HG03442 (cell line): ENCODE results near the gene ZCCHC3.

Experiments used
- ATAC-seq: cut with Tn5 transposase; IDR thresholded peaks from one replicate; pipeline ENCODE4 v1.9.1; 2021; ENCODE audit warnings: mild to moderate bottlenecking, moderate library complexity; ENCODE audit not compliant: unreplicated experiment

The ZCCHC3 gene

DNA sequence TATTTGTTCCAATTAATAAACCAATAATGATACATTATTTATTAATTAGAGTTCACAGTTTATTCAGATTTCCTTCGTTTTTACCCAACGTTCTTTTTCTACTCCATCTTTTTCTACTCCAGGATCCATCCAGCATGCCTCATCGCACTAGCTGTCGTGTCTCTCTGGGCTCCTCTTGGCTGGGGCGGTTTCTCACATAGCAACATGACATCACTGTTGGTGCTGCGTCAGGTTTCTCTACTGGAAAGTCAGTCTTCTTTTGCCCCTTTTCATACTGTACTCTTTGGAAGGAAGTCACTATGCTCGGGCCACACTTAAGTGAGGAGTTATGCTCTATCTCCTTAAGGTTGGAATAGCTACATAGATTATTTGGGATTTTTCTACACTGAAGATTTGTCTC, 14.2 kb downstream of the ZCCHC3 start:
- ATAC-seq, result no peak

DNA sequence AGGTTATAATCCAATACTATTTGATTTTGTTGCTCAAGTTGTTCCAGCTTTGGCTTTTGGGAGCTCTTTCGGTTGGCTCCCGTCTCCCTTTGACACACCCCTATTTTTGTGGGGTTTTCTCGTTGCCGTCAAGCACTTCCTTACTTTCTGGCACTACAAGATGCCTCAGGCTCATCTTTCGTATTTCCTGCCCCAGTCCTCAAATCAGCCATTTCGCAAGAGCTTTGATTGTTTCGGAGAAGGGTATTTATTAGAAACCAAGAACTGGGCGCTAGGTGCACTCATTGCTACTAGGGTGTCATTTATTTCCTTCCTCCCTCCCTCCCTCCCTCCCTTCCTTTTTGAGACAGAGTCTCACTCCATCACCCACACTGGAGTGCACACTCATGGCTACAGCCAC, 14.7 kb downstream of the ZCCHC3 start:
- no peak for ATAC-seq

- no peak for ATAC-seq
Observed at GRCh38 chr20:312866-313265, 15.5 kb downstream of the ZCCHC3 start.

- no peak for ATAC-seq
Observed at GRCh38 chr20:313402-313801, 16.0 kb downstream of the ZCCHC3 start.

- no peak for ATAC-seq
Observed at GRCh38 chr20:313948-314347, 16.6 kb downstream of the ZCCHC3 start.

DNA sequence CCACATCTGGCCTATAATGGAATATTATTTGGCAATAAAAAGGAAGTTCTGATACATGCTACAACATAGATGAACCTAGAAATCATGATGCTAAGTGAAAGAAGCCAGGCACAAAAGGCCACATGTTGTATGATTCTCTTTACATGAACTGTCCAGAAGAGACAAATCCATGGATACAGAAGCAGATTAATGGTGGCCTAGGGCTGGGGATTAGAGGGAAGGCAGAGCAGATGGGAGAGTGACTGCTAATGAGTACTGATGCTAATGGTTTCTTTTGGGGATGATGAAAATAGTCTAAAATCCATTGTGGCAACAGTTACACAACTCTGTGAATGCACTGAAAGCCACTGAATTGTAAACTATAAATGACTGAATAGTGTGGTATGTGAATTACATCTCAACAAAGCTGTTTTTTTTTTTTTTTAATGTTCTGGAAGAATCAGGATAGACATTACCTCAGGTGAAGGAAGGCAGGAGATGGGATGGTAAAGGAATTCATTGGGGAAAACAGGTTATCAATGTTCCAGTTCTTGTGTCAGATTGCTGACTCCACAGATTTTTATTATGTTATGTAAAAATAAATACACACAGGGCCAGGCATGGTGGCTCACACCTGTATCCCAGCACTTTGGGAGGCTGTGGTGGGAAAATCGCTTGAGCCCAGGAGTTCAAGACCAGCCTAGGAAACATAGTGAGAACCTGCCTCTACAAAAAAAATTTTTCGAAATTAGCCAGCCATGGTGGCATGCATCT, 19.1 kb downstream of the ZCCHC3 start:
- ATAC-seq, result no peak

- ATAC-seq, result peak; percentile 48
Observed at GRCh38 chr20:324177-325044, 27.0 kb downstream of the ZCCHC3 start.

DNA sequence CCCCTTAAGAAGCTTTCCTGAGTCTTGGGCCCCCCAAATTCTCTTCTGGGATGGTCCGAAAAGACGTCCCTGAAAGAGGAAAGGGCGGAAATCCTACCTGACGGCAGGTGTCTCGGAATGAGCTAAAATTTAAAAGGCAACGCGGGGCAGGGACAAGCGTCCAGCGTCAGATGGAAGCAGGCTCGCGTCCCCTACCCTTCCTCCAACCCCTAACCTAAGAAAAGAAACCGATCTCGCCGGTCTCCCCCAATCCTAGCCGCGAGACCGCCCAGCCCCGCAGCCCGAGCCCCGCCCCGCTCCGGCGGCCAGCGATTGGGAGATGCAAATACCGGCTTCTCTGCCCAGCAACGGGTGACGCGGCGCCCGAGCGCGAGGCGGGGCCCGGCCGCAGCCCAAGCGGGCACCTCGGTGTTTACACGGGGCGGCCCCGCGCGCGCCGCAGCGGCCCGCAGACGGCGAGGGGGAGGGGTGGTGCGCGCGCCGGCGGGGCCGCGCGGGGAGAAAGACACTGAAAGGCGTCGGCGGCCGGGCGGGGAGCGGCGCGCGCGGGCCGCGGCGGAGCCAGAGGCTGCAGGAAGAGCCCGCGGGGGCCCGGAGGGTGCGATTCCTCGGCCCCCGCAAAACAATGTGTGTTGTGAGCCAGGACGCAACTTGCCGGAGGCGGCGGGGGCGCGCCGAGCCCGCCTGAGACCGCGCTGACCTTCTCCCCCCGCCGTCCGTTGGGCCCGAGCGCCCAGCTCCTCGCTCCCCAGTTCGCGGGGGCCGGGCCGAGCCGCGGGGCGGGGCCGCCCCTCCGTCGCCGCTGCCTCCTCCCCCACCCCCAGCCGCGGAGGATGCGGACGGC, 27.9 kb downstream of the ZCCHC3 start, which contains the start of gene SOX12:
Gene SOX12, plus strand, starts transcription at position 508 of the 844 bp plus-strand sequence. CDS start 373 bp downstream, outside the sequence.
- ATAC-seq, result peak; percentile 64

DNA sequence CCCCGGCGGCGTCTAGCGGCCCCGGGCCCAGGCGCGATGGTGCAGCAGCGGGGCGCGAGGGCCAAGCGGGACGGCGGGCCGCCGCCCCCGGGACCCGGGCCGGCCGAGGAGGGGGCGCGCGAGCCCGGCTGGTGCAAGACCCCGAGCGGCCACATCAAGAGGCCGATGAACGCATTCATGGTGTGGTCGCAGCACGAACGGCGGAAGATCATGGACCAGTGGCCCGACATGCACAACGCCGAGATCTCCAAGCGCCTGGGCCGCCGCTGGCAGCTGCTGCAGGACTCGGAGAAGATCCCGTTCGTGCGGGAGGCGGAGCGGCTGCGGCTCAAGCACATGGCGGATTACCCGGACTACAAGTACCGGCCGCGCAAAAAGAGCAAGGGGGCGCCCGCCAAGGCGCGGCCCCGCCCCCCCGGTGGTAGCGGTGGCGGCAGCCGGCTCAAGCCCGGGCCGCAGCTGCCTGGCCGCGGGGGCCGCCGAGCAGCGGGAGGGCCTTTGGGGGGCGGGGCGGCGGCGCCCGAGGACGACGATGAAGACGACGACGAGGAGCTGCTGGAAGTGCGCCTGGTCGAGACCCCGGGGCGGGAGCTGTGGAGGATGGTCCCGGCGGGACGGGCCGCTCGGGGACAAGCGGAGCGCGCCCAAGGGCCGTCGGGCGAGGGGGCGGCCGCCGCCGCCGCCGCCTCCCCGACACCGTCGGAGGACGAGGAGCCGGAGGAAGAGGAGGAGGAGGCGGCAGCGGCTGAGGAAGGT, 28.7 kb downstream of the ZCCHC3 start:
- no peak for ATAC-seq

DNA sequence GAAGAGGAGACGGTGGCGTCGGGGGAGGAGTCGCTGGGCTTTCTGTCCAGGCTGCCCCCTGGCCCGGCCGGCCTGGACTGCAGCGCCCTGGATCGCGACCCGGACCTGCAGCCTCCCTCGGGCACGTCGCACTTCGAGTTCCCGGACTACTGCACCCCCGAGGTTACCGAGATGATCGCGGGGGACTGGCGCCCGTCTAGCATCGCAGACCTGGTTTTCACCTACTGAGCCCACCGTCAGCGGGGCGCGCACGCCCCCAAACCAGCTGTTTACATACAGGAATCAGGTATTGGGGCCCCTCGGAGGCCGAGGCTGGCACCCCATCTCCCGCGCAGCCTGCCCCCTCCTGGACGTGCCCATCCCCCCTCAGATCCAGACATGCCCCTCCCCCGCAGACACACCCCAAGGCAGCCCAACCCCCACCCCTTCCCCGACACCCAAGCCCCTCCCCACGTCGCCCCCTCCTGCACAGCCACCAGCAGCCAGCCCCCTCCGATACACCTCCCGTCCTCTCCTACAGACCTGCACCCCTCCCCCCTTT, 29.3 kb downstream of the ZCCHC3 start:
- ATAC-seq, result no peak

GRCh38 chr20:327186-328026, 30.0 kb downstream of the ZCCHC3 start:
- ATAC-seq, result no peak

- no peak for ATAC-seq
Observed at GRCh38 chr20:328027-328974, 30.9 kb downstream of the ZCCHC3 start.

- ATAC-seq, result no peak
Observed at GRCh38 chr20:328975-329695, 31.8 kb downstream of the ZCCHC3 start.

- no peak for ATAC-seq
Observed at GRCh38 chr20:329851-330232, 32.5 kb downstream of the ZCCHC3 start.

- no peak for ATAC-seq
Observed at GRCh38 chr20:330233-331149, 33.1 kb downstream of the ZCCHC3 start.

GRCh38 chr20:334578-334977, 37.2 kb downstream of the ZCCHC3 start:
- ATAC-seq, result no peak
